ENCODE results near the gene LMNTD1.

DNA sequence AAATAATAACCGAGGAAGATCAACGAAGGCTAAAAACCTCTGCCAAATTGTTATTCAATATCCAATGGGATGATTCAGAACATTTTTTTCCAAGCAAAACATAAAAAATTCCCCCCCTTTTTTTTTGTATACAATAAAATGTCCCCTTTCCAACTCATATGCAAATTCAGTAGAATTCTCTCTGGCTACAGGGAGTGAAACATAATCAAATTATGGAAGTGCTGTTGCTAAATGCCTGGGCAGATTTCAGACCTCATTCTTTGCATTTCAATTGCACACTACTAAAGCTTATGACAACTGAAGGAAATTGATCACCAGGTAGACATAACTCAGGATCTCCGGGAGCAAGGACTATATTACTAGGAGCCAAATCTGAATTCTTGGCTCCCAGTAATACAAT is 51.0 kb downstream of the LMNTD1 start:
- TF ChIP-seq POLR2A (IDR thresholded peaks at IDR 0.05; ENCODE audit: low read depth, low read length) (no peak), HCFC1 (IDR thresholded peaks at IDR 0.05; ENCODE audit: low read length) (no peak), EP300 (IDR thresholded peaks at IDR 0.05; ENCODE audit: borderline replicate concordance in 1 of 2, control insufficient read depth in 1 of 2, low read depth in 2 of 2, low read length in 2 of 2) (no peak), JUND (IDR thresholded peaks at IDR 0.05; ENCODE audit: low read depth, low read length) (no peak), NBN (IDR thresholded peaks at IDR 0.05) (no peak), KDM1A (IDR thresholded peaks at IDR 0.05; ENCODE audit: borderline replicate concordance) (no peak), ZNF24 (IDR thresholded peaks at IDR 0.05) (no peak)
- TF ChIP-seq, protein P1, sequence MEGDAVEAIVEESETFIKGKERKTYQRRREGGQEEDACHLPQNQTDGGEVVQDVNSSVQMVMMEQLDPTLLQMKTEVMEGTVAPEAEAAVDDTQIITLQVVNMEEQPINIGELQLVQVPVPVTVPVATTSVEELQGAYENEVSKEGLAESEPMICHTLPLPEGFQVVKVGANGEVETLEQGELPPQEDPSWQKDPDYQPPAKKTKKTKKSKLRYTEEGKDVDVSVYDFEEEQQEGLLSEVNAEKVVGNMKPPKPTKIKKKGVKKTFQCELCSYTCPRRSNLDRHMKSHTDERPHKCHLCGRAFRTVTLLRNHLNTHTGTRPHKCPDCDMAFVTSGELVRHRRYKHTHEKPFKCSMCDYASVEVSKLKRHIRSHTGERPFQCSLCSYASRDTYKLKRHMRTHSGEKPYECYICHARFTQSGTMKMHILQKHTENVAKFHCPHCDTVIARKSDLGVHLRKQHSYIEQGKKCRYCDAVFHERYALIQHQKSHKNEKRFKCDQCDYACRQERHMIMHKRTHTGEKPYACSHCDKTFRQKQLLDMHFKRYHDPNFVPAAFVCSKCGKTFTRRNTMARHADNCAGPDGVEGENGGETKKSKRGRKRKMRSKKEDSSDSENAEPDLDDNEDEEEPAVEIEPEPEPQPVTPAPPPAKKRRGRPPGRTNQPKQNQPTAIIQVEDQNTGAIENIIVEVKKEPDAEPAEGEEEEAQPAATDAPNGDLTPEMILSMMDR (IDR thresholded peaks at IDR 0.05 in 2 of 3, conservative IDR thresholded peaks at IDR 0.05 in 1 of 3; ENCODE audit: control insufficient read depth in 2 of 3, extremely low read depth in 1 of 3, insufficient read depth in 1 of 3, low read depth in 3 of 3, low read length in 3 of 3), result no peak

Measured in GM12878 (cell line).